GM20431 (cell line): ENCODE measurements around the gene CRP.
"Not testable (repeated sequence)": the region's sequence is repeated elsewhere in the genome, so short reads cannot be mapped to it uniquely, and the experiment has no call there.

Source experiments
- in situ Hi-C: fragments of 300-500 bp; cut with MseI, MboI; formaldehyde crosslinking; loops from one replicate; pipeline ENCODE4 v1.15.0; 2020; ENCODE audit warnings: low sequenced_read_pairs; ENCODE audit not compliant: unreplicated experiment

CRP gene, protein sequence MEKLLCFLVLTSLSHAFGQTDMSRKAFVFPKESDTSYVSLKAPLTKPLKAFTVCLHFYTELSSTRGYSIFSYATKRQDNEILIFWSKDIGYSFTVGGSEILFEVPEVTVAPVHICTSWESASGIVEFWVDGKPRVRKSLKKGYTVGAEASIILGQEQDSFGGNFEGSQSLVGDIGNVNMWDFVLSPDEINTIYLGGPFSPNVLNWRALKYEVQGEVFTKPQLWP

DNA sequence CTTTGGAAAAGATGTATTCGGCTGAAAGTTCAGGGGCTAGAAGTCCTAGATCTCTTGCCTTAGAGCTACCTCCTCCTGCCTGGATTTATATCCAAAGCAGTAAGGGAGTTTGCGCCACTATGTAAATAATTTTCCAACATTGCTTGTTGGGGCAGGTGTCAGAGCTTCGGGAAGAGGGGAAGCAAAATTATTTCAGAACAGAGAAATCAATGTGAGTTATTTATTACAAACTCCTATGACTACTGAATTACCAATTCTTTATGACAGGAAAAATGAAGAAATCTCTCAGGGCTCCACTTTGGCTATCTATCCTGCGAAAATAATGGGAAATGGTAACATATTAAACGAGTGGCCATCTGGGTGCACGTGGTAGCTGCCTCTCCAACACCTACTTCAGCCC, at the start of gene CRP:
TSS of gene CRP (minus strand) at position 61 of the 400 bp plus-strand sequence. CDS start 104 bp downstream, outside the sequence.
- in situ Hi-C loops = no loop called here

DNA sequence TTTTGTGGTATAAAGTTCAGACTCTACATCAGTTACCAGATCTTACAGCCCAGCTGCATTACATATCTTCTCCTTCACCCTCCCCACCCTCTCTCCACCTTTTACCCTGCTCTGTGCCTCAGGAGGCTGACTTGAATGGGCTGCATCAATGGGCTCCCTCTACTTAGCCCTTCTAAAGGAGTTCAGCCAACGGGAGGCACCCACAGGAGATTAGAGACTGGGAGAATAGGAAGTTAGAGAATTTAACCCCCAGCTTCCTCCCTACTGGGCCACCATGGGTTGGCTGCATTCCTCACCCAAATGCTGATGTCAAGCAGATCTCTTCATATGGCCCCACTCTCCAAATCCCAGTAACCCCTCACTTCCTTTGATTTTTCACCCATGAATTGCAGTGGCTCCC, 49.3 kb upstream of the CRP start:
- in situ Hi-C loops = no loop called here

DNA sequence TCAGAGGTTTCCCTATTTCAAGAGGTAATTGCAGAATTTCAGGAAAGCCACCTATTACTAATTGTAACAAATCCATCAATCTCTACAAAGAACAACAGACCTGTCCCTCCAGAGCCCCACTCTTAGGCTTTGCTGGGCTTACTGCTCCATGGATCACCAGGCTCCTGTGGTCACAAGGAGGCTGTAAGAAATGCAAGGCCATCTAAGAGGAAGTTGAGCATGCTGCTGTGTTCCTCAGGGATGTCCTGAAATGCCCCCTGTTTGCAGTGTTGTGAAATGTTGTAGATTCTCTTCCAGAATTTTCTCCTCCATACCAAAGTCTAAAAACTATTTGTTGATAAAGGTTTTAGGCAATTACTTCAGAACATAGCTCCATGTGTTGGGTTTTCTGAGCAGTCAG, 42.0 kb upstream of the CRP start:
- in situ Hi-C loops = no loop called here

DNA sequence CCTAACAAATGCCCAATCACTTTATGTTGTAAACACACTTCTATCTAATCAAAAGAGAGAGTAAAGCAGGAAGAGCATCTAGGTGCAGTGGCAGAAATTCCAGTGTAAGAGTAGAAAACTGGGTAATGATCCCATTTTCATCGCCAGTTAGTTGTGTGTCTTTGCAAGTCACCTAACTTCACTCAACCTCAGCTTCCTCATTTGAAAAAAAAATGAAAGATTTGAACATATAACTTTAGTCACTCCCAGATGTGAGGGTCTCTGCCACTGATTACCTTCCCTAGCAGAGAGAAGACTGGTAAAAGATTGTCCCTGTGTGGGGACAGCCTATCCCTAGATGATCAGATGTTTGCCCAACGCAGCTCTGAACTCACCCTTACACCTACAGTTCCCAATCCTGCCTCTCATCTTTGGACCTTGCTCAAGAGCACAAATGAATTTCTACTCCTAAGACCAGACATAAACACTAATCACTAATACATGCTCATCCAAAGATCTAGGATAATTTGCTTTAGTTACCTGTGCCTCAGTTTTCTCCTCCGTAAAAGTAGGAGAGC, 41.1 kb upstream of the CRP start:
- in situ Hi-C loops = no loop called here

DNA sequence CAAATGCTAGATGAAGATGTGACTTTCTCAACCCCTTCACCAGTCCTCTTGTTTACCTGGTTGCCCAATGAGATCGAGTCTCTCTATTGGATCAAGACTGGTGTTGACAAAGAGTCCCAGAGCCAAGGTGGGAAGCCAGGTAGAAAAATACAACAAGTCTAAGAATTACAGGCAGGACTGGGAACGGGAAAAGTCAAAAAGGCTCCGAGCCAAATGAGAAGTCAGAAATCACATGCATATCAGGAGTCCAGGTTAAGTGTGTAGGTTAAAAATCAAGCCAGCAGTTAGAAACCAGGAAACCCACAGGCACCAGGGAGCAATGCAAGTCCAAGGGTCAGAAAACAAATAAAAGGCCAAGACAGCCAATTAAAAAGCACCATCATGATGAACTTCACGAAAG, 39.0 kb upstream of the CRP start:
- in situ Hi-C loops = no loop called here

DNA sequence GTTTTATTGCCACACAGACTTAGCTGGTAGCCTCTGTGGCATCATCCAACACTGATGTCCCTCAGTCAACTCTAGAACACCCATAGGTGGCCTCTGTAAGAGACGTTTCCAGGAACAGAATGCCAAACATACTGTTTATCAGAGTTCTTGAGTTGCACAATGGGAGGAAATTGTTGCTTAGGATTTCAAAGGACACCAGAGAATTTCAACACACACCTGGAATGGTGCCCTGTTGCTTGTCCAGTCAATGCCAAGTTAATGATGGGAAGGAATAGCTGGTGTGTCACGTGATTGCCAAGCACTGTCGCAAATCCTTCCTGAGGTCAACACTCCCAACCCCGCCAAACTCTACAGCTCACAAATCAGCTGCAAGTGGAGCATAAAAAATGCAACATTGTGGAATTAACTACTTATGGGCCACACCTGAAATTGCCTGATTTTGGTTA, 37.8 kb upstream of the CRP start:
- in situ Hi-C loops = no loop called here

DNA sequence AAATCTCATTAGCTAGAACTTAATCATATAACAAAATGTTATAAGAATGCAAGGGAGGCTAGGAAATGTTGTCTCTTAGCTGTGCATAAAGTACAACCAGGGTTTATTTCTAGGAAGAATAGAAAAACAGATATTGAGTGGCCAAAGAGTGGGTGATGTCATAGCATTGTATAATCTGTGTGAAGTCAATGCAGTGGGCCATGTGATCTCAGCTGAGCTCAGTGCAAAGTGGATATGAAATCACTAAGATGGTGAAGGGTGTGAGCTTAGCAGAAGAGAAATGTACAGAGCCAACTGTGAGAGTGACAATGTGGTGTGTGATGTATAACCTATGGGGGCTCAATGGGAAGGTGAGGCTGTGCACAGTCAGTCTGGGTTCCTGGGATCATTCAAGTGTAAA, 36.6 kb upstream of the CRP start:
- in situ Hi-C loops = no loop called here

DNA sequence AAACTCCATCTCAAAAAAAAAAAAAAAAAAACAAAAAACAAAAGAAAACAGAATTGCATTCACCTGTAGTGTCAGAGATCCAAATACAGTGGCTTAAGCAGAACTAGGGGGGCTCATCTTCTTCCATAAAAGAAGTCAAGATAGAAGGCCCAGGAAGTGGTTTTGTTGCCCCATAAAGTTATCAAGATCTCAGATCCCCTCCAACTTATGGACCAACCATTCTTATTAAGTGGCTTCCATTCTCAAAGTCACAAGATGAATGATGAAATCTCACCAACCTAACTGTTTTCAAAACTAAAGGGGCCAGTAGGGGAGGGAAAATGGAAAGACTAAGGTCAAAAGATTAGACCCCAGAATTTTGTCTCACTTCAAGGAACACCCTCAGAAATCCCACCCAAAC, 36.2 kb upstream of the CRP start:
- in situ Hi-C loops = no loop called here

DNA sequence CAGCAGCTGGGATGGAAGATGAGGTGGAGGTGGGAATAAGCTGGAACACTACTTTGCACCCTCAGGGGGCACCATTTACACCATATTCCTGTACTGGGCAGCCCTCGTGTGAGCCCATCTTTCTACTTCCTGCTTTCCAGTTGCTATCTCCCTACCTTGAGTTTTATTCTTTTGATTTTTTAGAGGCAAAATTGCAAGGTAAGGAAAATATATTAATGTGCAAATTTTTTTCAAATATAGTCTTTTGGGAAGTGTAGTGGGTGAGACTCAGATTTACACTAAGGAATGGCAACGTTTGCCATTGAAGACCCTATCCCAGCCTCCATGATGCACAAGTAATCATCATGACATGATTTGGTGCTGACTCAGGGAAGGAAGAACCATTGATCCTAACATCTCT, 35.2 kb upstream of the CRP start:
- in situ Hi-C loops = no loop called here

DNA sequence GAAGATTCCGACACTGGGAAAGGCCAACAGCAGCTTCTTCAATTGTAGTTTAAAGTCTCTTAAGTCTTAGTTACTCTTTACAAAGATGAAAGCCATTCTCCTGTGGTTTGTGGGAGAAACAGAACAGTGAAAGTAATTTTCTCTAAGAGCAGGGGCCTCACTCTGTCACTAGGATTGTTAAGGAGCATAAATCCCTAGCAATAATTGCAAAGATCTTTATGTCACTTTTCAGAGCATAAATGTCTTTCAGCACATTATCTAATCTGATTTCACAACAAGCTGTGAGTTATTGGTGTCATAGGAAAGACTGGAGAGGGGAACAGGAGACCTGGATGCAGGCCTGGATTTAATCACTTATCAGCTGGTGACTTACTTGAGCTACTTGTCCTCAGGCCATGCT, 34.0 kb upstream of the CRP start:
- in situ Hi-C loops = no loop called here

DNA sequence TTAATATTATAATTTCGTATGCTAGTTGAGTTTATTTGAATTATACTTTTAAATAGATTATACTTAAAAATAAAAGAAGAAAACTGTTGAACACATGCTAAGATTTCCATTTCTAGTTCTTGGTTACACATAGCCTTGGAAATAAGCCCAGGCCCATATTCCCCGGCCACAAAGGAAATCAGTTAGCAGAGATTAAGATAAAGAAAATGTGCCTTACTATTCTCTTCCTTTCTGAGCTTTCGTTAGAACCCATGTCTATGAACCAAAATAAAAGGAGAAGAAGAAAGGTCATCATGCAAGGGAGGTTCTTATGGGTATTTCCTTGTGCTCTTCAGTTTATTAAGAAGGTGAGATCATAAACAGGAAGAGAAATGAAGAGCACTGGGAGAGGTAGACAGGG, 32.3 kb upstream of the CRP start:
- in situ Hi-C loops = no loop called here

DNA sequence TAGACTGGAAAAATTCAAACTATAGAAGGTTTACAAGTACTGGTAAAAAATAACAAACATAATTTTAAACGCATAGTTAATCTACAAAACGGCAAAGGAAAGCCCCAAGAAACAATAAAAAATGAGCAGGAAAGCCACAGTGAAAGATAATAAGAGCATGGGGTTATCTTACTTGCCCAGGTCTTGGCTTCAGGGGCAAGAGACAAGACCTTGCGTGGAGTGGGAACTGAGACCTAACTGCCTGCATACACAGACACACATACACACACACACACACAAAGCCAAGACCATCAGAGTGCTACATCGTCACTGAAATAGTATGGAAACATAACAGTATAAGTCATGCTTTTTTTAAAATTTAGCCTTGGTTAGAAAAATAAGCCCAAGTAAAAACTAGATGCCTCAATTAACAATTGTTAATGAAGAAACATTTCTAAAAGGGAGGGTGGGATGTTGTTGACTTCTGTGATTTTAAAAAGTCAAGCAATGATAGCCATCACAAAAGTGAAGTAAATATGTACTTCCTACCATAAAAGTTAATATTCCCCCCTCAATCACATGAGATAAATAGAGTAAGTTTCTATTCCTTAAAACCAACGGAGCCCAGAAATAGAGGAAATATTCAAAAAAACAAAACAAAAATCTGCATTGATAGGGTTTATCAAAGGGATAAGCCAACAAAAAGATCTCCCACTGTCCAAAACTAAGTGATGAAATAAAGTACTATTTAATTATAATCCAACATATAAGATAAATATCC, 29.4 kb upstream of the CRP start:
- in situ Hi-C loops = no loop called here

DNA sequence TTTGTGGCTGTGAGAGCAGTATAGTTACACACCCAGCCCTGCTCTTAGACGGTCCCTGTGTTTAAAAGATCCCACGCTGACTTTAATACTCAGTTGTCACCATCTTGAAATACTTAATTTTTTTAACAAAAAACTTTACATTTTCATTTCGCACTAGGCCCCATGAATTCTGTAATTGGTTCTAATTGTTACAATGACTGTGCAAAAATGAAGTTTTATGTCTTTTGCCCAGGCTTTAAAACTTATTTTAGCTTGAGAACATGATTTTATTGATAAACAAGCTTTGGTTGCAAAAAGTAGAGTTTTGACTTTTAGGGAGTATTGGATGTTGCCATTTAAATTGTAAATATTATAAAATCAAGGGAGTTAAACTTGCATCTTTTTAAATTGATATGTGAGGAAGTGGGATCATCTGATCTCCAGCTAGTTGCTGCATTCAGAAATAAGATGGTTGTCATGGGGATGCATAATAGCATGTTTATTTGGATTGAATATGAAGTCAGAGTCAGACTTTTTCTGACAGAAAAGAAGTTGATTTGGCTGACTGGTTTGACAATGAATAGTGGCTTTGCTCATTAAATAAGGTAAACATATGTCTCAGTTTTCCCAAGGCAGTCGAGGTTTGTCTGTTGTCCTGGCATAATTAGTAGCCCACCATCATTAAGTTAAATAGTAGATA, 23.0 kb upstream of the CRP start:
- in situ Hi-C loops = no loop called here

DNA sequence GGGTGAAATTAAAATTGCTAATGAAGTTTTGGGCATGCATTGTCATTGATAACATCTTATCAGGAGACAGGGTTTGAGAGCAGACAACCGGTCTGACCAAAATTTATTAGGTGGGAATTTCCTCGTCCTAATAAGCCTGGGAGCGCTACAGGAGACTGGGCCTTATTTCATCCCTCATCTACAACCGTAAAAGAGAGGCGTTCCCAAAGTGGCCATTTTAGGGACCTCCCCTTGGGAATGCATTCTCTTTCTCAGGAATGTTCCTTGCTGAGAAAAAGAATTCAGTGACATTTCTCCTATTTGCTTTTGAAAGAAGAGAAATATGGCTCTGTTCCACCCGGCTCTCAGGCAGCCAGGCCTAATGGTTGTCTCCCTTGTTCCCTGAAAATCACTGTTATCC, 8.8 kb upstream of the CRP start:
- in situ Hi-C loops = not testable (repeated sequence)

DNA sequence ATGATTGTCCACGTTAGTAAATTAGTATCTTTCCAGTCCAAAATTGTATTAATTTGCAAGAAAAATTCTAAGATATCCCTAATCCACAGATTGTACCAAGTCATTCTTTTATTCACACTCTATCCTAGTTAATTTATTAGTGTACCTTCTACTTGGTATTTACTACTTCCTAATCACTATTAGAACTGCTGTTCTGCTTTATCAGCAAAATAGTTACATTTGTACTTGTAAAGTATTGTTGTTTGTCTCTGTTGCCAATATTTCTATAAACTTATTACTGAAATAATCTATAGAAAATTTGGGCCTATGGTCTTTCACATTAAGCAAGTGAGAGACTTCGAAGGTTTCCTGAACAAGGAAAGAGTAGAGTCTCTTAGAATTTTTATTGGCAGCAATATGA, 5.6 kb upstream of the CRP start:
- in situ Hi-C loops = no loop called here

DNA sequence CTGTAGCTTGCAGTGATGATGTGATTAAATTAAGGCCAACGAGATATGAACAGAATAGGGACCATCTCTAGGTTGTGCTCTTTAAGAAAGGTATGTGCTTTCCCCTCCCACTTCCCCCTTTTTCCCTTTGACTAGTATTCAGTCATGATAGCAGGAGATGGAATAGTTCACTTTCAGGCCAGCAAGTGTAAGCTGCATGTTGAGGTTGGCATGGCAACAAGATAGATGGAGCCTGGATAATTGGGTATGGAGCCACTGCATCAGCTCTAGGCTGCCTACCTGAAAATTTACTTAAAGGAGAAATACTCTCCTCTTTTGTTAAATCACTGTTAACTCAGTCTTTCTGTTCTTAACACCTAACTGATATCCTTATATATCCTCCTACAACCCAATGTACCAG, 1.5 kb upstream of the CRP start:
- in situ Hi-C loops = no loop called here

DNA sequence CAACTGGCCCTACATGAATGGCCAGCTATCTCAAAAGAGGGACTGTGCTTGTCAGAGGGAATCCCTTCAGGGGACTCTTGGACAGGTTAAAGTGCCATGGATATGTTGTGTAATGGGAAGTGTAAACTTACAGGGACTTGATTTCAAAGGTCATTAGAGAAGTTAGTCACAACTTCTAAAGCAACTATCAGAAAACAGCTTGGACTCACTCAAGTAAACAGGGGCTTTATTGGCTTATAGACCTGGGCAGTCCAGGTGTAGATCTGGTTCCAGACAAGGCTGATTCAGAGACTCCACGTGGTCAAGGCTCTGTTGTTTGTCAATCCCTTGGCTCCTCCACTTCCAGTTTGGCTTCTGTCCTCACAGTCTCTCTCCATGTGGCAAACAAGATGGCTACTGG, 2.3 kb downstream of the CRP start:
- in situ Hi-C loops = no loop called here

DNA sequence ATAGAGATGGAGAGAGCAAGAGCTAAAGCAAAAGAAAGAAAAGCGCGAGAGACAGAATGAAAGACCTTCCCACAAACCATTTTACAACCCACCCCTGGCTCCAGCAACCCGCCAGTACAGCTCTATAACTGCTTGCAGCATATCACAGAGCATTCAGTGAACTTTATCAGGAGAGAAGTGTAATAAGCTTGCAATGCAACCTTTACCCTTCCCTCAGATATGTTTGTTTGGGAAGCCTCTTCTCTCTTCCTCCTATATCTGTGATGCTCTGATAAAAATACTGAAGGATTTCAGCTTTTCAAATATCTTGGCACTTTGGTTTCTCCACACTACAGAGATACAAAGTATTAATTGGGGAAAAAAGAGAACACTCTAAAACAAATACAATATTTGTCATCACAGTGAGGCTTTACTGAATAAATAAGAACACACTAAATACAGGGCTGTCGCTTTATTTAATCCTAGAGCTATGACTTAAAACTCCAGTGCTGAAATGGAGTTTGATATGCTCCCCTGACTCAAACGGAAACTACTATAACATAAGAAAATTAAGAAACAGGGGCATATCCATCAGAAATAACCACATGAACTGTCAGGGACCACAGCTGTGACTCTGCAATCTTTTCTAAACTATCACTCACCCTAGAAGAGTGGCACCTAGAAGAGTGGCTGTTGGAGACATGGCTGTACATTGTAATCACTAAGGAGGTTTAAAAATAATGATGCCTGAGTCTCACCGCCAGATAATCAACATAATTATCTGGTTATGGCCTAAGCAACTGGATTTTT, 6.7 kb downstream of the CRP start:
- in situ Hi-C loops = no loop called here

DNA sequence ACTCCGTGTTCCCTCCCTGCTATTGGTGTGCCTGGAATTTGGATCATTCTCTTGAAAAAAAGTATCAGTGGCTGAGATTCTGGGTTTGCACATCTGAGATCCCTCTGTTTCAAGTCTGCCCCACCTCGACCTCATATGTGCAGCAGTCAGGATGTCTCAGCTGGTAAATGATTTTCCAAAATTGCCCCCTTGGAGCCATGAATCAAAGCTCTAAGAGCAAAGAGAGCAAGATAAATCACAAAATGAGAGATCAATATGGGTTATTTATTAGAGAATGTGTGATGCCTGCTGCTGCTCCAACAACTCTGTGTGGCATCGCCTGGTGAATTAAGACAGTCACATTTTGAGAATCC, 8.5 kb downstream of the CRP start:
- in situ Hi-C loops = no loop called here

DNA sequence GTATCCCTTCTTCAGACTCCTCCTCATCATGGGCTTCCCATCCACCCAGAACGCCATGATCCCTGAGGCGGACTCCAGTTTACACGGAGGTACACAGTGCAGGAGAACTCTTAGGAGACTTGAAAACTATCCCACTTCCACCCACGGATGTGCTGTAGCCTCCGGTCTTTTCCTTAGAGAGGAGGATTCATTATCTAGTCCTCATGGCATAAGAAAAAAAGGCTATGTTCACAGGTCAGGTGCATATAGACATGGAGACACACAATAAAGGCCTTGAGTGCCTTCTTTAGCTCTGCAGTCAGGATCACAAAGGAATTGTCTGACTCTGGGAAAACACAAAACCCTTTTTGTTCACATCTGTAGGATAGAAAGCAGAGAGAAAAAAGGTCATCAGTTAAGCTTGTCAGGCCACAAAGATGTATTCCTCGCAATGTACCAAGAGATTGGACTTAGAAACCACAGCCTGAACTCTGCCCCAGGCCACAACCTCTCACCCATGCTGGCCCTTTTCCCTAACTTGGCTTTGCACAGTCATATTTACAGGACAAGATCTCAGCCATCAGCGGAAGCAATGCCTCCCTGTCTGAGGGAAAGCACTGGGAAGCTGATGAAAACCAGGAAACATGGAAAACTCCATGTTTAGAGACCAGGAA, 9.0 kb downstream of the CRP start:
- in situ Hi-C loops = no loop called here
